Measurements from ENCODE around the gene CORO2A.

- TF ChIP-seq CTCF (IDR thresholded peaks at IDR 0.05; ENCODE audit: low read depth, low read length): no peak
- TF ChIP-seq EZH2phosphoT487 (IDR thresholded peaks at IDR 0.05; ENCODE audit: low read depth): no peak
These were observed 120.7 kb downstream of the CORO2A start for GRCh38 chr9:98071737-98072136.

Data from OCI-LY3 (cell line).